Fibroblast of skin of scalp (primary cell): ENCODE data around the gene EXOC6B.
"Not testable (repeated sequence)": the region's sequence is repeated elsewhere in the genome, so short reads cannot be mapped to it uniquely, and the experiment has no call there.

Experiments used
- DNase-seq: peaks from one replicate; pipeline ENCODE4 v3.0.0-alpha.2; 2013

The EXOC6B gene

GRCh38 chr2:72602711-72603110 lies 223.1 kb downstream of the EXOC6B start:
- DNase-seq, result no peak

- DNase-seq, result no peak
Observed at GRCh38 chr2:72602095-72602494, 223.7 kb downstream of the EXOC6B start.

- not testable (repeated sequence) for DNase-seq
Observed at GRCh38 chr2:72583836-72584235, 242.0 kb downstream of the EXOC6B start.

GRCh38 chr2:72583376-72583775 lies 242.5 kb downstream of the EXOC6B start:
- DNase-seq, result no peak

GRCh38 chr2:72581560-72582181 lies 244.2 kb downstream of the EXOC6B start:
- no peak for DNase-seq

GRCh38 chr2:72579591-72580180 lies 246.1 kb downstream of the EXOC6B start:
- DNase-seq, result peak; percentile 70

- peak; percentile 68 for DNase-seq
Observed at GRCh38 chr2:72576861-72577260, 249.0 kb downstream of the EXOC6B start.

- DNase-seq, result peak; percentile 39
Observed at GRCh38 chr2:72576459-72576858, 249.4 kb downstream of the EXOC6B start.

- DNase-seq, result peak; percentile 12
Observed at GRCh38 chr2:72574886-72575285, 250.9 kb downstream of the EXOC6B start.

GRCh38 chr2:72573232-72573631 lies 252.6 kb downstream of the EXOC6B start:
- no peak for DNase-seq

- peak; percentile 76 for DNase-seq
Observed at GRCh38 chr2:72572501-72572900, 253.3 kb downstream of the EXOC6B start.

- peak; percentile 46 for DNase-seq
Observed at GRCh38 chr2:72570413-72570812, 255.4 kb downstream of the EXOC6B start.

GRCh38 chr2:72562451-72563153 lies 263.2 kb downstream of the EXOC6B start:
- peak; percentile 35 for DNase-seq

- peak; percentile 89 for DNase-seq
Observed at GRCh38 chr2:72561621-72562318, 264.1 kb downstream of the EXOC6B start.

GRCh38 chr2:72555943-72556342 lies 269.9 kb downstream of the EXOC6B start:
- DNase-seq, result no peak

- DNase-seq, result not testable (repeated sequence)
Observed at GRCh38 chr2:72555363-72555762, 270.5 kb downstream of the EXOC6B start.

- not testable (repeated sequence) for DNase-seq
Observed at GRCh38 chr2:72554910-72555309, 270.9 kb downstream of the EXOC6B start.

GRCh38 chr2:72554381-72554780 lies 271.5 kb downstream of the EXOC6B start:
- no peak for DNase-seq

GRCh38 chr2:72548081-72548764 lies 277.6 kb downstream of the EXOC6B start:
- no peak for DNase-seq

GRCh38 chr2:72545790-72546189 lies 280.0 kb downstream of the EXOC6B start:
- no peak for DNase-seq

GRCh38 chr2:72544554-72544953 lies 281.3 kb downstream of the EXOC6B start:
- DNase-seq, result no peak

- no peak for DNase-seq
Observed at GRCh38 chr2:72543497-72544216, 282.2 kb downstream of the EXOC6B start.
